CD4-positive, alpha-beta T cell treated with Interleukin-6 for 4 hours (primary cell): ENCODE data around the gene CHMP1A.

Experiments used
- DNase-seq: peaks from one replicate; pipeline ENCODE4 v3.0.0-alpha.2; 2020; ENCODE audit warnings: mixed read lengths

CHMP1A gene

DNA sequence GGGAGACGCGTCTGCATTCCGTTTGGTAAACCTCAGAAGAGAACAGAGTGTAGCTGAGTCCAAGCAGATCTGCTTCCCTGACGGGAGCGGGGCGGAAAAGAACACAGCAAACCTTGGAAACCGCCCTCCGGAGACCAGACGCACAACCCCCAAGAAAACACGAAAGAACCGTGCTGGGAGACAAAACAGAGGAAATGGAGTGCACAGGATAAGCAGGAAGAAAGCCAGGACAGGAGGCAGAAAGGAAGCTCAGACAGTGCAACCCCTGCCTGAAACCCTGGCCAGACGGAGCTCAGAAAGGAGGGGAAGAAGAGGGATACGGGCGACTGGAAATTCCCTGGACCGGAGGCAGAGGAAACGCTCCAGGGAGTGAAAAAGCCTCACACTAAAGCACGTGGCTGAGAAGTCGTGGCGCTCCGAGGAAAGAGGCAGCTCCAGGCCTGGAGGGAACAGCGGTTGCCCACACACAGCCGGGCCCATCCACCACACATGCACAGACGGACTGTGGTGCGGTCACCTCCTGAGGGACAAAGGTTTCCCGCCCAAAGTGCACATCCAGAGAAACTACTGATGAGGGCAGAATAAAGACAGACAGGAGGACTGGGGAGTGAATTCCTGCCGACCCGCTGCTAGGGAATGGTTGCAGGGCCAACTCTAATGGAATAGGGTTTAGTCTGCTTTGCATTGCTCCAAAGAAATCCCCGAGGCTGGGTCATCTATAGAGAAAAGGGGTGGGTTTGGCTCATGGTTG lies 33.8 kb downstream of the CHMP1A start:
- DNase-seq = no peak

DNA sequence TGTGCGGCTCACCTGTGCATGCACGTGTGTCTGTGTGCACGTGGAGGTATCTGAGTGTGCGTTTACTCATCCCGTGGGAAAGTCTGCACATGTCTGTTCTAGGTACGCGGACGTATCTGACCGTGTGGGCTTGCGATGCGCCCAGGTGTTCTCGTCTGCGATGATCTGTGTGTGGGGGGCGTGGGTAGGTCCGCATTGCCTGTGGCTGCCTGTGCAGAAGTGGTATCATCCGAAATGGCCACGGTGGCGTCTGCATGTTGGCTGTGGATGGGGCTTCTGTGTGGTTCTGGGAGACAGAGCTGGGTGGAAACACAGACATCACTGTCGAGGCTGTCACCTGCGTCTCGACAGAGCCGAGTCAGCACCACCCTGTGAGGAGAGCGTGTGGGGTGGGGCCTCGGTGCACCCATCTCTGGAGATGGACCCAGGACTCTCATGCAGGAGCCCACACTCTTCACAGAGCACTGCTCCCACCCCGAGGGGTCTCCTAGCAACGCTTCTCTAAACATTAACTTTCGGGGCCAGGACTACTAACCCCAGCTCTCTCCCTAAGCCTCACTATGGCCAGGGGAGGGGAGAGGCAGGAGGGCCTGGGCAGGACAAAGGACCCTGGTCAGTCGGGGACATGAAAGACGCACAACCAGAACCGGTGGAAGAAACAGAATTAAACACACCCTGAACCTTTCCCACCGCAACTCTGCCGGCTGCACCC lies 35.7 kb downstream of the CHMP1A start:
- no peak for DNase-seq

DNA sequence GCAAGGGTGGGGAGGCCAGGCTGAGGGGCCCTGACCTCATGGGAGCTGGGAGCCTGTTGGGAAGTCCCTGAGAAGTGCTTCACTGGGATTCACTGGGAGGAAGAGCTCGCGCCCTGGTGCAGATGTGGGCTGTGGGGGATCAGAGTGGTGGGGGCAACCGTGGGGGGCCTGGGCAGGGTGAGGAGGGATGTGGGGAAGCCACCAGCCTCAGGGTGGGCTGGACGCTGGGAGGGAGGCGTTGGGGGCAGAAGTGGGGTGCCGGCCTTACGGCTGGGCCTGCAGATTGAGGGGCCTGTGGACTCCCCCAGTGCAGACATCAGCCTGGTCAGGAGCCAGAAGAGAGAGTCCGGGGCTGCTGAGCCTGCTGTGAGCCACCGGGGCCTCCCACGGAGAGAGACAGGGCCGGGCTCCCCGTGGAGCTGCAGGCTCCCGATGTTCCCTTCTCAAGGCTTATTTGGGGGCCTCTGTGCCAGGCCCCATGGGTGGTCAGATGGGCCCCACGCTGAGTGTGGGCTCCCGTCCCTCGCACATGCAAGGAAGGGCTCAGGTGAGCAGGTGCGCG lies 36.3 kb downstream of the CHMP1A start:
- DNase-seq = no peak

DNA sequence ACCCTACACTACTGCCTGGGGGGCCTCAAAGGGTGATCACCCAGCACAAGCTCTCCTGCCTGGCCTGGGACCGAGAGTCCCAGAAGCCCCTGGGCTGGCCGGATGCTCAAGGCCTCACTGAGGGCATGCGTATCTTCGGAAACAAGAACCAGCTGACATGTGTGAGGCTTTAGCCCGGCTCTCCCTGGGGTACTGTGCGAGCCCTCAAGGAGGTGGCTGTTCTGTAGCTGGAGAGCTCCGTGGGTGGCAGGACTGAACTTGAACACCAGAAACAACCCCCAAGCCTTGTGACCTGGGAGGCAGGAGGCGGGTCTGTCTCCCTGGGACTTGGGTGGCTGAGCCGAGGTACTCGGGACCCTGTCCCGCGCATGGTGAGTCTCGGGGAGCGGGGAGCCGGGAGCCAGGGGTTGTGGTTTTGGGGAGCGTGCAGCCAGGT lies 37.1 kb downstream of the CHMP1A start:
- no peak for DNase-seq

DNA sequence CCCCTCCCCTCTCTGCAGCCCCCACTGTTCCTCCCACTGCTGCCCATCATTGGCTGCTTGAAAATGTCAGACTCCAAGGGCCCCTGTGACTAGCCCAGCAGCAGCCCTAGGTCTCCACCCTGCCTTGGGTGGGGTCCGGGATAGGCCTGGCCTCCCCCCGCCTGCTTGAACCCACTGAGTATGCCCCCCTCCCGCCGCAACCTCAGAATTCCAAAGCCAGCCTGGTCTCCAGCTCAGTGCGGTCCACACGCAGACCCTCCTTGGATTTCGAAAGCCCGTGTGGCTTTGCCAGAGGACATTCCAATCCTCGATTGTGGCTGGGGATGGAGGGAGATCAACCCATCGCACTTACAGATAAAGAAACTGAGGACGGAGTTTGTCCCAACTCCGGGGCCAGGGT lies 37.7 kb downstream of the CHMP1A start:
- no peak for DNase-seq

DNA sequence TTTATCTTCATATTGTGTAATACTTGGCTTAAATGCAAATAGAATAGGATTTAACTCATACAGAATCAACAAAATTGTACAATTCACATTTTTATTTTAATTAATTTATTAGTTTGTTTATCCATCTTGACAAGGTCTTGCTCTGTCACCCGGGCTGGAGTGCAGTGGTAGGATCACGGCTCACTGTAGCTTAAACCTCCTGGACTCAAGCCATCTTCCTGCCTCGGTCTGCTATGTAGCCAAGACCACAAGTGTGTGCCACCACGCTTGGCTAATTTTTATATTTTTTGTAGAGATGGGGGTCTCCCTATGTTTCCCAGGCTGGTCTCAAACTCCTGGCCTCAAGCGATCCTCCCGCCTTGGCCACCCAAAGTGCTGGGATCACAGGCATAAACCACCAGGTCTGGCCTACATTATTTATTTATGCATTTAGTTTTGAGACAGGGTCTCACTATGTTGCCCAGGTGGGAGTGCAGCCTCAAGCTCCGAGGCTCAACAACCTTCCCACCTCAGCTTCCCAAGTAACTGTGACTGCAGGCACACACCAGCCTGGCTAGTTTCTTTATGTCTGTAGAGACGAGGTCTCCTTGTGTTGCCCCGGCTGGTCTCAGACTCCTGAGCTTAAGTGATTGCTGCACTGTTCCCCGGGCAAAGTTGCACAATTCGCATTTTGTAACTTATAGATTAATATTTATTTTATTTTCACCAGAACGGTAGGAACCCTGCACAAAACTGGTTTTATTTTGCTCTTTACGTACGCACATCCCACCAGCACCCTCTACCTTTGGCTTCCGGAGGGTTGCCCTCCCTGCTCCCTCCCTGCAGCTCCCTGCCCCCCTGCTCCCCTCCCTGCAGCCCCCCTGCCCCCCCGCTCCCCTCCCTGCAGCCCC lies 39.2 kb downstream of the CHMP1A start:
- DNase-seq = no peak

DNA sequence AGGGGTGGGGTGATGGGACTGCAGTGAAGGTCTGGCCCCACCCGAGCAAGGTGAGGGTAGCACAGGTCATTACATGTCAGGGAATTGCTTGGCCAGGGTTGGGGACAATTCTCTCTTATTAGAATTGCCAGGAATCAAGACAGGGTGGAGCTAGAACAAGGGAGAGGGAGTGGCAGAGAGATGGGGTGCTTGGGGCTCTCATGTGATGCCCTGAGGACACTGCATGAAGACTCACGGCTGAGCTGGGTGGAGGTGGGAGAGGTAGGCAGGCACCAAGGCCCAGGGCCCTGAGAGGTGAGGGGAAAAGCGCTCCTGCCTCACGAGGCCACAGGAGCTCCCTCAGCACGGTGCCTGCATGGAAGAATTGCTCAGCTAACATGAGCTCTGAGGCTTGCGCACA lies 40.5 kb downstream of the CHMP1A start:
- no peak for DNase-seq

DNA sequence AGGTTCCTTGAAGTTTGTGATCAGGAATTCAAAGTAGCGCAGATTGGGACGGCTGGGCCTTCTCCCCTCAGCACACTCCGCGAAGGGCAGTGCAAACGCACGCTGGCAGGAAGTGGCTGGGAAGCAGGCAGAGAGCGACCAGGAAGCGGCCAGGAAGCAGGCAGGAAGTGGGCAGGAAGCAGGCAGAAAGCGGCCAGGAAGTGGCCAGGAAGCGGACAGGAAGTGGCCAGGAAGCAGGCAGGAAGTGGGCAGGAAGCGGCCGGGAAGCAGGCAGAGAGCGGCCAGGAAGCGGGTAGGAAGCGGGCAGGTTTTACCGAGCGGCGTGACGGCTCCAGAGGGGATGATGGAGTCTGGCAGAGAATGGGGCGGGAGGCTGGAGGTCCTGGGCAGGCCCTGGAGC lies 40.9 kb downstream of the CHMP1A start:
- DNase-seq = peak; percentile 30

DNA sequence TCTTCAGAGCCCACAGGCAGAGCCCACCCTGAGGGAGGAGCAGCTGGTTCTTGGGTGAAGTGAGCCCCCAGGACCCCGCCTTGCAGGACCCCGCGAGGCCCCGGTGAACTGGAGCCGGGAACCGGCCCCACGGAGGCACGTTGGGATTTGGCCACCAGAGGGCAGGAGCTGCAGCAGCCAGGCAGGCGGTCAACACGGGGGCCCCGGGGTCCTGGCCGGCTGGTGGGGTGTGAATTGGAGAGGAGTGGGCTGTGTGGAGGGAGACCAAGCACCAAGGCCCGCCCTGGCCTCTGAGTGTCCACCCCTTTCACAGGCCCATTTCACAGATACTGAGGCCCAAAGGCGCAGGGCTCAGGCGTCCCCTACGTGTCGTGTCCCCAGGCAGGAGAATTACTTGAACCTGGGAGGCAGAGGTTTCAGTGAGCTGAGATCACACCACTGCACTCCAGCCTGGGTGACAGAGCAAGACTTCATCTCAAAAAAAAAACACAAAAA lies 41.9 kb downstream of the CHMP1A start:
- no peak for DNase-seq

DNA sequence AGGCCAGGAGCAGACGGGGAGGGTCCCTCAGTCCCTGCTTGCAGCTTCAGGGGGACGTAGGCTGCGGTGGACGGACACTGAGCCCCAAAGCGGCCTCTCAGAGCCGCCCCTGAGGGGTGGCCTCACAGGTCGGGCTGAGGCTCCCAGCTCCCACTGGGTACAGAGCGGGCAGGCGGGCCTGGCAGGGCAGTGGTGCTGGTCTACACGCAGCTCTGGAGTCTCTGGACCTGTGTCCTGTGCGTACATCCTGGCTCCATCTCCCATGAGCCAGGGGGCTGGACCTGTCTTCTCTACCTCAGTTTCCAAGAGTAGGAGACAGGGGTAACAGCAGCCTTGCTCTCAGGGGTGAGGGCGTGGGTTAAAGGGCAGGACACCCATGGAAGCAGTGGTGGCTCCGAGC lies 42.3 kb downstream of the CHMP1A start:
- DNase-seq = no peak

DNA sequence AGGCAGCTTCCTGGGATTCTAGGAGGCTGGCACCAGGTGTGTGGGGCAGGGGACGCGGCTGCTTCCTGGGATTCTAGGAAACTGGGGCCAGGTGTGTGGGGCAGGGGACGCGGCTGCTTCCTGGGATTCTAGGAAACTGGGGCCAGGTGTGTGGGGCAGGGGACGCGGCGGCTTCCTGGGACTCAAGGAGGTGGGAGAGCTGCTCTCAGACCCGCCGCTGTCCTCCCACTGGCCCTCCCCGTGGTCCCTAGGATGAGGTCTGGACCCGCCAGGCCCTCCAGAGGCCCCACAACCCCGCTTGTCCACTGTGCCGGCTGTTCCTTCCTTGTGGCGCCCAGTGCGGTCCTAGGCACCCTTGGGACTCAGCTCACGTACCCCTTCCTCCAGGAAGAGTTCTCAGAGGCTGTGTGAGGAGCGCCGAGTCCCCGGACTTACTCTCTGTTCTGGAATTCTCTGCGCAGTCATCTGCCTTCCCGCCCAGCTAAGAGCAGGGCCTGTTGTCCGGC lies 43.5 kb downstream of the CHMP1A start:
- no peak for DNase-seq

DNA sequence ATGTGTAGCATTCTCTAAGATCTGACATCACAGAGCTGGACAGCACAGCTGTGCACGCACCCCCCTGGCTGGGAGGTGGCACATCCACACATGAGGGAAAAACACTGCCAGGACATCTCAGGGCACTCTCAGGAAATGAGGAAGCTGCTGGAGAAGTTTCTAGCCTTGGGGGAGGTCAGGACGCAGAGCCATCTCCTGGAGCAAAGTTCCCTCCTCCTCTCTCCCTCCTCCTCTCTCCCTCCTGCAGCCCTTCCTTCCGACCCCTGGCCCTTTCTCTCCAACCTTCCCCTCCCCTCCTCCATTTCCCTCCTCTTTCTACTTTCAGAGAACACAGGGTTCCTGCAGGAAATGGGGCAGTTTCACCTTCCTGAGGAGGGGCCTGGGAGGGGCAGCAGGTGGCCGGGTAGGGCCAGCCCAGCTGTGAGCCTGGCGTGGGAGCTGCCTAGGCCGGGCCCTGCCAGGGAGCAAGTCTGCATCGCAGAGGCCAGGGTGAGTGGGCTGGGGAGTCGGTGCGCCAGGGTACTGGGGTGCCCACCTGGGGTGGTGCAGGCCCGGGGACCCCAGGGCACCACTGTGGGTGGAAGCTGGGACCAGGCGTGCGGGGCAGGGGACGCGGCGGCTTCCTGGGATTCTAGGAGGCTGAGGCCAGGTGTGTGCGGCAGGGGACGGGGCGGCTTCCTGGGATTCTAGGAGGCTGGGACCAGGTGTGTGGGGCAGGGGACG lies 44.1 kb downstream of the CHMP1A start, which contains the start of gene DPEP1:
Gene DPEP1, plus strand, starts transcription at position 412 of the 723 bp plus-strand sequence. CDS start 16,769 bp downstream, outside the sequence.
- no peak for DNase-seq

DNA sequence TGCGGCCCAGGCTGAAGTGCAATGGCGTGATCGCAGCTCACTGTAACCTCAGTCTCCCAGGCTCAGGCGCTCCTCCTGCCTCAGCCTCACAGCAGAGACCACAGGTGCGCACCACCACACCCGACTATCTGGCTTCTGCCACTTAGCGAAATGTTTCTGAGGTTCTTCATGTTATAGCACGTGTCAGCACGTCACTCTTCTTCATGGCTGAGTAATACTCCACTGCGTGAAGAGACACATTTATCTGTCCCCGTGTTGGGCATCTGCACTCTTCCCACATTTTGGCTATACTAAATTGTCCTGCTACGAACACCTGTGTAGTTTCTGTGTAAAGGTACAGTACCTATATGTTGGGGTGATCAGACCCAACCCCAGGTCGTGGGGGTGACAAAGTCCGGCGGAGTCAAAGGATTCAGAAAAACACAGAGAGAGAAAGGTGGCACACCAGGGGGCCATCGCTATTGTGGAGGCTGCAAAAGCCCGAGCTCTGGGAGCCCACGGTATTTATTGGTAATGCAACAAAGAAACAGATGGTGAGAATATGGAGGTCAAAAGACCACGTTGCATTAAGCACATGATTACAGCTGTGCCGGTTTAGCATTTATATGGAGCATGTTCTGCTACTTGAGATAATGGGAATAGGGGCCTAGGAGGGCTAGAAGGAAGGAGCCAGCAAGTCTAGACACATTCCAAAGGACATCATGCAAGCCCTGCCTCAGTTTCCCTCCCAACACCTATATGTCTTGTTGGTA lies 44.9 kb downstream of the CHMP1A start:
- no peak for DNase-seq

DNA sequence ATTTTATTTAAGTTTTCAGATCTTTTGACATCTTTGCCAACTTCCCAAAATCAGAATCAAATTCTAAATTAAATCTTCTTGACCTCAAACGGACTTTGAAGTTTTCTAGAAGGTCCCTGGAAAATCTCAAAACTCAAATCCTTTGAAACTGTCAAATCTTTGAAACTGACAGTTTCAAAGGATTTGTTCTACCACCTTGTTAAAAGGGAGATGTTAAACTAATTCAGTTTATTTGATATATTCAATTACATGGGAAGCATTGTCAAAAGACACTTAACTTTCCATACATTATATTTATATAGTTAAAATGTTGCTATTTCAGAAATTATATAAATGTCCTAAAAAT lies 47.4 kb downstream of the CHMP1A start:
- no peak for DNase-seq

DNA sequence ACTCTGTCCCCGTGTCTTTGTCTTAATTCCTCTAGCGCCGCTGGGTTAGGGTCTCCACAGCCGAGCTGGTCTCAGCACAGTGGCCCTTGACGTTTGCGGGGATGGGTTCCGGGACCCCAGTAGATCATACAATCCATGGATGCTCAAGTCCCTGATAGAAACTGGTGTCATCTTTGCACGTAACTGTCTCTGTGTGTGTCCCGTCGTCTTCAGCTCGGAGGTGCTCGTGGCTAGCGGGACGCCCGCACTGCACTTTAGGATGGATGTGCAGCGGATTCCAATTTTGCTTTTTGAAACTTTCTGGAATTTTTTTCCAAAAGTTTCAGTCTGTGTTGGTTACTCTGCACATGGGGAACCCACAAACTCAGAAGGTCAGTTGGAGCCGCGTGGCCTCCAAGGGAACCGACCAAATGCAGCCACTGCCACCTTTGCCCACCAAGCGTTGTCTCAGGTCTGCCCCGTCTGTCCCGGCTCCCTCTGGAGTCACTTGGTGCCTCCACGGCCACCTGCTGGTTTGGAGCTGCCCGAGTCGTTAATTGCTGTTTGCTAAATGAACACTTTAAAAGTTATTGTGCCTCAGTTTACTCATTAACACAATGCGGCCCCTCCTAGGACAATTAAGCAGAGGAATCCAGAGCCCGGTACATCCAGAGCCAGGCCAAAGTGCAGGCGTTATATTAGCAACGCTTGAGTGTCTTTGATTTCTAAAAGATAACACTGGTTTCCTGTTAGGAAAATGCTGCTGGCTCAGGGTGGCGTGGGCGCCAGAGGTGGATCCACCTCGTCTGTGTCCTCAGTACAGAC lies 49.4 kb downstream of the CHMP1A start:
- DNase-seq = no peak

DNA sequence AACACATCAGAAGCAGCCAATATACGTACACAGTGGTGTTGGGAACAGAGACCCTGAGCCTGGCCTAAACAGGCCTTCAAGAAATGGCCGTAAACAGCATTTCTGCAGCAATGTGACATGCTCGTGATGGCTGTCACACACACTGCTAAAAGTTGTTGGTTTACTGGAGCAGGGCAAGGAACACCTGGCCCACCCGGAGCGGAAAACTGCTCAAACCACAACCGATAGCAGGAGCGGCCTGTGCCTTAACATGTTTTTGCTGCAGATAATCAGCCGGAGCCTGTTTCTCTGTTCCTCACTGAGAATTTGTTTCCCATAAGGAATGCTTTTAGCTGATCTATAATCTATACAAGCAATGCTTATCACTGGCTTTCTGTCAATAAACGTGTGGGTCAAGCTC lies 50.1 kb downstream of the CHMP1A start:
- DNase-seq = no peak

DNA sequence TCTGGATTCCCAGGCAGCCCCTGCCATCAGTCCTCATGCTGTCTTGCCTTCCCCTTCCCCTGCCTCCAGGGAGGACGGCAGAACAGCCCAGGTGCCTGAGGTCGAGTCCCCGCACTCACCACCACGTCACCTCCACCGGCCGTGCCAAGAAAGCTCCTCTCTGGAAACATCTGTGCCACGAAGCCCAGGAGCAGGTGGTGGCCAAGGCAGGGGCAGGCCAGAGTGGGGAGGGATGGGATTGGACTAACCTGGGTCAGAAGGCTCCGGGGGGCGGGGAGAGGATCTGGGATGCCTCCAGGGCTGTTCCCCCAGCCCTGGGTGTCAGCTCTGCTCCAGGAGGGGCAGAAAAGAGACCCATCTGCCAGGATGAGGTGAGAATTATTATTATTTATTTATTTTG lies 51.5 kb downstream of the CHMP1A start:
- no peak for DNase-seq

DNA sequence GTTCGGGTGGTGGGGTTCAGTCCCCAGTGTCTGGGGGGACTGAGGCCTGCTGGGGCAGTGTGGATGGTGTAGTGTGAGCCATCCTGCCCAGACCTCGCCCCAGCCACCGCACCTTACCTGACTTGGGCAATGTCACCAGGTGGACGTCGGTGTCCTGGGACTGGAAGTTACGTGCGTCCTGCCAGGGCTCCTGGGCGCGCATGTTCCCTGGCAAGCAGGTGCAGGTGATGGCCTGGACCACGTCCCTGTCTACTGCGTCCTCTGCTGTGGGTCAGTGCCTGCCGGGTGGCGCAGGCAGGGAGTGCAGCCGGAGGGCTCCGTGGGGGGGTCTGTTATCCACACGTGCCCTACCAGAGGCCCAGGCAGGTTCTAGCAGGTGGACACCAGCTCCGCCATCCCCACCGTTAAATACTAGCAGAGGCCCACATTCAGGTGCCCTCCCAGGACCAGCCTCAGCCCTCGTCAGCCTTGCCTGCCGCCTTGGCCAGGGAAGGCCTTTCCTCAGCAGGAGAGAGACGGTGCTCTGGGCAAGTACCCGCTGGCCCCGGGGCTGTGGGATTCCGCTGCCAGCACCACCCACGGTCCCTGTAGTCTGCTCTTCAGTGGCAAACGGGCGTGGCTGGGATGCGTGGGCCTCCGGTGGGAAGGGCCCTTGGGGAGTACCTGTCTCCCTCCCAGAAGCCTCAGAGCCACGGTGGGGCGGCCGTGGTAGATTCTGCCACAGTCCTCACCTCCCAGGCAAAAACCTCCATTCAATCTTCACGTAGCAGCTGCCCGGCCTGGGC lies 52.1 kb downstream of the CHMP1A start:
- DNase-seq = no peak

DNA sequence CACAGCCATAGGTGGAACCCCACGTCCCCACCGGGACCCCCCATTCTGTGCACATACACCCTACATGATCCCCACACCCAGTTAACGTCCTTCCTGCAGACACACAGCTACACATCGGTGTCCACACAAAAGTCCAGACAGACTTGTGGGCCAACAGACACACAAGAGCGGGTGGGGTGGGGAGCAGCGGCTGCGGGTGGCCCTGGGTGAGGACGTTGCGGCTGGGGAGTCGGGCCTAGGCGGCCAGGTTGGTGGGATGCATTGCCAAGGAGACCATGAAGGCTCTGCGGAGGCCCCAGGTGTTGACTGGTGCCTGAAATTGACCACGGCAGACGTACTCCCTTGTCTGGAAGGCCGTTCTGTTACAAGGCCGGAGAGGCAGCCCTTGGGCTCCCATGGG lies 52.7 kb downstream of the CHMP1A start:
- no peak for DNase-seq
